ENCODE results near the gene AAR2.

GRCh38 chr20:36262440-36262839, 26.2 kb downstream of the AAR2 start:
- no peak for TF ChIP-seq CTCF (IDR thresholded peaks at IDR 0.05)
- no peak for TF ChIP-seq POLR2A (IDR thresholded peaks at IDR 0.05)

All from body of pancreas (tissue), 4 donors.